Left lung (tissue), 10 donors: Measurements from ENCODE around the gene TRIM13. TPM values are rescaled to one million over a fixed set of nuclear protein-coding genes. Genes with fewer than 3 reads are reported as not detected.

Source experiments
- ATAC-seq: fragments of 200-7000 bp; cut with Tn5 transposase; one replicate; pipeline ENCODE4 v1.9.1; 2020; ENCODE audit warnings: moderate library complexity
- DNase-seq, 4 donors: peaks; one replicate each; pipeline ENCODE4 v3.0.0-alpha.2; 2013 to 2020
- H3K27ac ChIP-seq, 2 donors: fragments of 200-600 bp; sonication (generic) in 1 of 2; one replicate each; pipeline versions ENCODE4 v1.5.0 to v1.8.0; 2020 to 2021
- H3K27me3 ChIP-seq, 2 donors: fragments of 200-600 bp; sonication (generic) in 1 of 2; one replicate each; pipeline versions ENCODE4 v1.5.0 to v1.8.0; 2020 to 2021
- H3K36me3 ChIP-seq, 2 donors: fragments of 200-600 bp; sonication (generic) in 1 of 2; one replicate each; pipeline versions ENCODE4 v1.5.0 to v1.8.0; 2020 to 2021
- H3K4me1 ChIP-seq, 2 donors: fragments of 200-600 bp; one replicate each; pipeline ENCODE4 v1.8.0; 2021
- H3K4me3 ChIP-seq, 2 donors: fragments of 200-600 bp; sonication (generic) in 1 of 2; one replicate each; pipeline versions ENCODE4 v1.5.0 to v1.8.0; 2020 to 2021; ENCODE audit warnings: mild to moderate bottlenecking in 1 of 2
- H3K9me3 ChIP-seq, 2 donors: fragments of 200-600 bp; sonication (generic) in 1 of 2; one replicate each; pipeline versions ENCODE4 v1.5.0 to v1.8.0; 2020 to 2021
- CTCF ChIP-seq, 2 donors: fragments of 200-600 bp; sonication (generic) in 1 of 2; IDR thresholded peaks; one replicate each; pipeline versions ENCODE4 v1.5.0 to v1.8.0; 2021; ENCODE audit warnings: antibody characterized with exemption in 2 of 2
- intact Hi-C, 2 donors: fragments of 100-400 bp; cut with DNase I; formaldehyde crosslinking; loops; one replicate each; pipeline versions ENCODE4 v1.11.2 to v1.14.2; 2022
- polyA plus RNA-seq, 6 donors: library from polyadenylated mRNA; unstranded; fragments of 120-200 nt; gene quantifications; one replicate each; pipeline ENCODE4 v1.2.1, GENCODE V29; 2013; ENCODE audit not compliant: insufficient read length in 6 of 6
- total RNA-seq, 2 donors: library from RNA; stranded (reverse); fragmentation: NEBNext Ultra II Directional; extraction: Animal tissue kit (Norgen Biotek cat#: 25700); gene quantifications; one replicate each; pipeline ENCODE4 v1.2.1, GENCODE V29; 2021
- donor health status: DM: no; HTN: yes; CAD: no.
- donor health status: DM: no; HTN: no; CAD: no.

TRIM13 gene
- total and polyA plus RNA-seq, 8 donors, result 30.5 to 55.6 (median 49.4) TPM

GRCh38 chr13:50006426-50007135 is 9.7 kb downstream of the TRIM13 start:
- Histone ChIP-seq H3K27ac (no peak overlapping the region), H3K4me3 (no peak overlapping the region), H3K4me1 (peaks cover 8 to 37% of the 10 kb centered on the region in 2 donors), H3K9me3 (no peaks in the 10 kb centered on the region), H3K27me3 (no peaks in the 10 kb centered on the region), H3K36me3 (peaks cover 0 to 94% of the 10 kb centered on the region in 2 donors)
- no peak for ATAC-seq
- intact Hi-C loops, result no loop called here
- no peak for TF ChIP-seq CTCF (IDR thresholded peaks at IDR 0.05)
- no peak for DNase-seq

- no peak overlapping the region for H3K4me3 ChIP-seq
- DNase-seq (no peak), ATAC-seq (no peak)
- peaks cover 2 to 14% of the 10 kb centered on the region in 2 donors for H3K4me1 ChIP-seq
- no peak for TF ChIP-seq CTCF (IDR thresholded peaks at IDR 0.05)
- H3K36me3 ChIP-seq, result peaks cover 0 to 85% of the 10 kb centered on the region in 2 donors
- intact Hi-C loops, result no loop called here
- no peaks in the 10 kb centered on the region for H3K27me3 ChIP-seq
- H3K27ac ChIP-seq, result no peak overlapping the region
- H3K9me3 ChIP-seq, result no peaks in the 10 kb centered on the region
Observed at GRCh38 chr13:50011461-50011860, 14.6 kb downstream of the TRIM13 start.

- Histone ChIP-seq H3K36me3 (peaks cover 0 to 77% of the 10 kb centered on the region in 2 donors), H3K4me3 (no peak overlapping the region), H3K27me3 (no peaks in the 10 kb centered on the region), H3K9me3 (no peaks in the 10 kb centered on the region), H3K27ac (no peak overlapping the region), H3K4me1 (peaks cover 0 to 11% of the 10 kb centered on the region in 2 donors)
- TF ChIP-seq CTCF (IDR thresholded peaks at IDR 0.05), result no peak
- ATAC-seq (no peak), DNase-seq (no peak)
- intact Hi-C loops, result no loop called here
Observed at GRCh38 chr13:50012396-50013169, 15.7 kb downstream of the TRIM13 start.

- intact Hi-C loops, result no loop called here
- H3K4me1 ChIP-seq, result peaks cover 0 to 11% of the 10 kb centered on the region in 2 donors
Observed at GRCh38 chr13:50014386-50014785, 17.5 kb downstream of the TRIM13 start.

More at GRCh38 chr13:50014386-50014785, 17.5 kb downstream of the TRIM13 start:
- no peak for TF ChIP-seq CTCF (IDR thresholded peaks at IDR 0.05)
- Histone ChIP-seq H3K36me3 (peaks cover 0 to 72% of the 10 kb centered on the region in 2 donors), H3K4me3 (no peak overlapping the region), H3K27ac (no peak overlapping the region), H3K27me3 (no peaks in the 10 kb centered on the region), H3K9me3 (no peaks in the 10 kb centered on the region)
- ATAC-seq (no peak), DNase-seq (no peak)
